A549 (cell line): Measurements from ENCODE around the gene STX8. TPM values are rescaled to one million over a fixed set of nuclear protein-coding genes. Genes with fewer than 3 reads are reported as not detected.

Experiments
- ATAC-seq, 2 experiments: fragments of 200-7000 bp in 1 of 2; fragments of >200 bp in 1 of 2; cut with Nextera tagmentation in 1 of 2; cut with Tn5 transposase in 1 of 2; 3 replicates each; pipeline versions ENCODE4 v1.8.0 to v1.9.1; 2018 to 2020; ENCODE audit warnings: mild to moderate bottlenecking in 1 of 2, moderate library complexity in 1 of 2
- CTCF ChIA-PET: fragments of 300-600 bp; sonication (Branson Sonifier 250); formaldehyde crosslinking; extraction: SDS; loops from one replicate; lab custom pipeline; 2021; ENCODE audit warnings: antibody characterized with exemption, inconsistent platforms; lab: Yijun Ruan, JAX
- POLR2A ChIA-PET: fragments of 350-600 bp; formaldehyde crosslinking; extraction: SDS; loops from one replicate; lab custom pipeline; 2021; ENCODE audit warnings: antibody characterized with exemption, inconsistent platforms; lab: Yijun Ruan, JAX
- DNase-seq, 2 experiments: peaks; one replicate each; pipeline versions ENCODE4 v3.0.0 to v3.0.0-alpha.2; 2011 to 2016; ENCODE audit warnings: low read depth in 1 of 2, low spot score in 1 of 2
- FAIRE-seq: peaks from 2 replicates; lab custom pipeline; 2011; peaks lifted over from hg19 to GRCh38; lab: Jason Lieb, UNC
- H3K27ac ChIP-seq, 2 experiments: fragments of >200 bp; sonication (Bioruptor Twin); formaldehyde crosslinking; 3 replicates each; pipeline ENCODE4 v1.5.1; 2016 to 2017
- H3K4me1 ChIP-seq: fragments of >200 bp; sonication (Bioruptor Twin); formaldehyde crosslinking; 3 replicates; pipeline ENCODE4 v1.6.1; 2016
- H3K4me2 ChIP-seq: fragments of >200 bp; sonication (Bioruptor Twin); formaldehyde crosslinking; 3 replicates; pipeline ENCODE4 v1.6.1; 2016
- H3K4me3 ChIP-seq: fragments of >200 bp; sonication (Bioruptor Twin); formaldehyde crosslinking; 3 replicates; pipeline ENCODE4 v1.5.1; 2016
- H3K9me3 ChIP-seq: fragments of >200 bp; sonication (Bioruptor Twin); formaldehyde crosslinking; 3 replicates; pipeline ENCODE4 v1.6.1; 2016
- BHLHE40 ChIP-seq: IDR thresholded peaks from 2 replicates; pipeline ENCODE4 v1.6.1; 2012; ENCODE audit warnings: low read depth, low read length, inconsistent platforms
- CBX8 ChIP-seq: fragments of 200-600 bp; sonication (generic); IDR thresholded peaks from 2 replicates; pipeline ENCODE4 v1.6.1; 2016
- HOXB13 ChIP-seq: fragments of 250-450 bp; sonication (Bioruptor Pico); IDR thresholded peaks from 2 replicates; pipeline ENCODE4 v1.5.0; 2020; ENCODE audit warnings: low read depth, mild to moderate bottlenecking, moderate library complexity
- HOXB5 ChIP-seq: fragments of 250-450 bp; sonication (Bioruptor Pico); IDR thresholded peaks from 2 replicates; pipeline ENCODE4 v1.5.0; 2020; ENCODE audit warnings: mild to moderate bottlenecking, moderate library complexity
- JUN ChIP-seq, 2 experiments: fragments of >200 bp; sonication (Bioruptor Twin); formaldehyde crosslinking; IDR thresholded peaks; 2 replicates in 1 of 2; 3 replicates in 1 of 2; pipeline ENCODE4 v1.6.1; 2016 to 2017
- JUNB ChIP-seq: fragments of >200 bp; sonication (Bioruptor Twin); formaldehyde crosslinking; IDR thresholded peaks from 2 replicates; pipeline ENCODE4 v1.6.1; 2016
- KDM5A ChIP-seq: fragments of 200-600 bp; sonication (generic); IDR thresholded peaks from 2 replicates; pipeline ENCODE4 v1.6.1; 2016; ENCODE audit warnings: antibody characterized with exemption, mild to moderate bottlenecking
- MAFK ChIP-seq: fragments of 450-650 bp; IDR thresholded peaks from 2 replicates; pipeline ENCODE4 v1.6.1; 2014; ENCODE audit not compliant: partially characterized antibody
- NFE2L2 ChIP-seq: fragments of 150-350 bp; conservative IDR thresholded peaks from 2 replicates; pipeline ENCODE4 v1.6.1; 2014; ENCODE audit warnings: low read length
- PHF8 ChIP-seq: fragments of 200-600 bp; sonication (generic); IDR thresholded peaks from 2 replicates; pipeline ENCODE4 v1.6.1; 2016; ENCODE audit warnings: low read depth, mild to moderate bottlenecking, antibody characterized with exemption, moderate library complexity, borderline replicate concordance
- POLR2A ChIP-seq: IDR thresholded peaks from 2 replicates; pipeline ENCODE4 v1.6.1; 2012; ENCODE audit warnings: mild to moderate bottlenecking, low read length
- RAD21 ChIP-seq, 2 experiments: fragments of >200 bp in 1 of 2; sonication (Bioruptor Twin) in 1 of 2; formaldehyde crosslinking in 1 of 2; IDR thresholded peaks in 1 of 2; conservative IDR thresholded peaks in 1 of 2; 2 replicates in 1 of 2; 3 replicates in 1 of 2; pipeline ENCODE4 v1.6.1; 2012 to 2018; ENCODE audit warnings: inconsistent platforms in 1 of 2
- RARB ChIP-seq: fragments of 250-450 bp; sonication (Bioruptor Pico); IDR thresholded peaks from 2 replicates; pipeline ENCODE4 v1.8.0; 2021; ENCODE audit warnings: mild to moderate bottlenecking, moderate library complexity
- RNF2 ChIP-seq: fragments of 200-600 bp; sonication (generic); IDR thresholded peaks from 2 replicates; pipeline ENCODE4 v1.6.1; 2016; ENCODE audit warnings: low read depth, mild to moderate bottlenecking, antibody characterized with exemption, moderate library complexity, borderline replicate concordance
- SMC3 ChIP-seq: fragments of >200 bp; sonication (Bioruptor Twin); formaldehyde crosslinking; IDR thresholded peaks from 3 replicates; pipeline ENCODE4 v1.6.1; 2018; ENCODE audit warnings: inconsistent platforms
- TFCP2L1 ChIP-seq: fragments of 250-450 bp; sonication (Bioruptor Pico); IDR thresholded peaks from 2 replicates; pipeline ENCODE4 v1.5.0; 2021; ENCODE audit warnings: mild to moderate bottlenecking
- TP53 ChIP-seq: fragments of 250-450 bp; sonication (Bioruptor Pico); IDR thresholded peaks from 2 replicates; pipeline ENCODE4 v1.5.0; 2021; ENCODE audit warnings: mild to moderate bottlenecking, moderate library complexity
- ZNF302 ChIP-seq: fragments of 250-450 bp; sonication (Bioruptor Pico); IDR thresholded peaks from 2 replicates; pipeline ENCODE4 v1.9.0; 2021; ENCODE audit warnings: inconsistent platforms, mild to moderate bottlenecking, moderate library complexity
- ZSCAN20 ChIP-seq: fragments of 250-450 bp; sonication (Bioruptor Pico); IDR thresholded peaks from 2 replicates; pipeline ENCODE4 v1.8.0; 2022; ENCODE audit warnings: mild to moderate bottlenecking, moderate library complexity
- WGBS: methylation state at CpG from one replicate; pipeline ENCODE4 v1.1.6; 2017; ENCODE audit errors: missing lambda C conversion rate; 5-methylcytosine and 5-hydroxymethylcytosine counted together
- polyA plus RNA-seq, 4 experiments: library from polyadenylated mRNA; depleted of rRNA in 3 of 4; stranded (reverse); fragments of >200 nt; fragmentation: RNase III in 1 of 4; extraction: RNeasy Plus Mini Kit Qiagen cat#74134 plus additional on column Dnase treatment in 1 of 4; gene quantifications; 2 replicates in 3 of 4; 3 replicates in 1 of 4; pipeline ENCODE4 v1.2.3, GENCODE V29; 2011 to 2017
- TF ChIP-seq, protein P1 (sequence below): fragments of 250-450 bp; sonication (Bioruptor Pico); IDR thresholded peaks from 2 replicates; pipeline ENCODE4 v1.5.0; 2021; ENCODE audit warnings: mild to moderate bottlenecking, moderate library complexity, borderline replicate concordance
- TF ChIP-seq, protein P2 (sequence below): IDR thresholded peaks from 2 replicates; pipeline ENCODE4 v1.6.1; 2012
- TF ChIP-seq, protein P3 (sequence below): fragments of >200 bp; sonication (Bioruptor Twin); formaldehyde crosslinking; IDR thresholded peaks from 3 replicates; pipeline ENCODE4 v1.5.1; 2016
- TF ChIP-seq, protein P4 (sequence below): IDR thresholded peaks from 2 replicates; pipeline ENCODE4 v1.6.1; 2012
- TF ChIP-seq, protein P5 (sequence below): fragments of 200-600 bp; sonication (generic); IDR thresholded peaks from 2 replicates; pipeline ENCODE4 v1.6.1; 2016; ENCODE audit warnings: antibody characterized with exemption, mild to moderate bottlenecking, moderate library complexity
- TF ChIP-seq, protein P6 (sequence below): fragments of 250-450 bp; sonication (Bioruptor Pico); IDR thresholded peaks from 2 replicates; pipeline ENCODE4 v1.5.0; 2020; ENCODE audit warnings: low read depth, mild to moderate bottlenecking, moderate library complexity

The STX8 gene
- polyA plus RNA-seq, 2 of the 4 experiments (the other 2 are of a cell fraction), result 93.6 to 168 TPM

DNA sequence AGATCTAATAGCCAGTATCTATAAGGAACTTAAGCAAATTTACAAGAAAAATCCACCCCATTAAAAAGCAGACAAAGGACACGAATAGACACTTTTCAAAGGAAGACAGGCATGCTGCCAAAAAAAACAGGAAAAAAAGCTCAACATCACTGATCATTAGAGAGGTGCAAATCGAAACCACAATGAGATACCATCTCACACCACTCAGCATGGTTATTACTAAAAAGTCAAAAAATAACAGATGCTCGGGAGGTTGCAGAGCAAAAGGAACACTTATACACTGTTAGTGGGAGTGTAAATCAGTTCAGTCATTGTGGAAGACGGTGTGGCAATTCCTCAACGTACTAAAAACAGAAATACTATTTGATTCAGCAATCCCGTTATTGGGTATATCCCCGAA lies 9.6 kb downstream of the STX8 start (continued):
- TF ChIP-seq, protein P1, sequence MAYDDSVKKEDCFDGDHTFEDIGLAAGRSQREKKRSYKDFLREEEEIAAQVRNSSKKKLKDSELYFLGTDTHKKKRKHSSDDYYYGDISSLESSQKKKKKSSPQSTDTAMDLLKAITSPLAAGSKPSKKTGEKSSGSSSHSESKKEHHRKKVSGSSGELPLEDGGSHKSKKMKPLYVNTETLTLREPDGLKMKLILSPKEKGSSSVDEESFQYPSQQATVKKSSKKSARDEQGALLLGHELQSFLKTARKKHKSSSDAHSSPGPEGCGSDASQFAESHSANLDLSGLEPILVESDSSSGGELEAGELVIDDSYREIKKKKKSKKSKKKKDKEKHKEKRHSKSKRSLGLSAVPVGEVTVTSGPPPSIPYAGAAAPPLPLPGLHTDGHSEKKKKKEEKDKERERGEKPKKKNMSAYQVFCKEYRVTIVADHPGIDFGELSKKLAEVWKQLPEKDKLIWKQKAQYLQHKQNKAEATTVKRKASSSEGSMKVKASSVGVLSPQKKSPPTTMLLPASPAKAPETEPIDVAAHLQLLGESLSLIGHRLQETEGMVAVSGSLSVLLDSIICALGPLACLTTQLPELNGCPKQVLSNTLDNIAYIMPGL (CRISPR knock-in tag), result no peak
- TF ChIP-seq KDM5A, result no peak
- no peak for TF ChIP-seq TP53
- TF ChIP-seq, protein P2, sequence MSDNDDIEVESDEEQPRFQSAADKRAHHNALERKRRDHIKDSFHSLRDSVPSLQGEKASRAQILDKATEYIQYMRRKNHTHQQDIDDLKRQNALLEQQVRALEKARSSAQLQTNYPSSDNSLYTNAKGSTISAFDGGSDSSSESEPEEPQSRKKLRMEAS, result no peak
- no peak for TF ChIP-seq HOXB5 (CRISPR knock-in tag)

DNA sequence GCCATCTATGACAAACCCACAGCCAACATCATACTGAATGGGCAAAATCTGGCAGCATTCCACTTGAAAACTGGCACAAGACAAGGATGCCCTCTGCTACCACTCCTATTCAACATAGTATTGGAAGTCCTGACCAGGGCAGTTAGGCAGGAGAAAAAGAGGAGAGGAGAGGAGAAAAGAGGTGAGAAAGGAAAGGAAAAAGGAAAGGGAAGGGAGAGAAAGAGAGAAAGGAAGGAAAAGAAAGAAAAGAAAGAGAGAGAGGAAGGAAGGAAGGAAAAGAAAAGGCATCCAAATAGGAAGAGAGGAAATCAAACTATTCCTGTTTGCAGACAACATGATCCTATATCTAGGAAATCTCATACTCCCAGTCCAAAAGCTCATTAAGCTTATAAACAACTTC lies 11.5 kb downstream of the STX8 start:
- FAIRE-seq (no peak), DNase-seq (no peak), ATAC-seq (no peak)
- no peak overlapping the region for H3K4me2 ChIP-seq
- POLR2A ChIA-PET, result no interaction called here
- no peak overlapping the region for H3K27ac ChIP-seq
- no peak overlapping the region for H3K4me3 ChIP-seq
- H3K9me3 ChIP-seq, result no peaks in the 10 kb centered on the region
- CTCF ChIA-PET, result interaction anchor here (1.0 to 4.7 kb wide), 4 partner anchors 8 to 15 kb away, joined by 3 to 24 read pairs (median 5); partner anchors contain the start of genes CFAP52 and STX8
- TF ChIP-seq HOXB13 (CRISPR knock-in tag) (no peak), CBX8 (no peak), RNF2 (no peak), RAD21 (conservative IDR thresholded peaks at IDR 0.05 in 1 of 2, IDR thresholded peaks at IDR 0.05 in 1 of 2) (no peak), KDM5A (no peak), MAFK (no peak), ZNF302 (CRISPR knock-in tag) (no peak)
- H3K4me1 ChIP-seq, result peaks cover 3% of the 10 kb centered on the region; the same call in 1 of the 3 replicates

DNA sequence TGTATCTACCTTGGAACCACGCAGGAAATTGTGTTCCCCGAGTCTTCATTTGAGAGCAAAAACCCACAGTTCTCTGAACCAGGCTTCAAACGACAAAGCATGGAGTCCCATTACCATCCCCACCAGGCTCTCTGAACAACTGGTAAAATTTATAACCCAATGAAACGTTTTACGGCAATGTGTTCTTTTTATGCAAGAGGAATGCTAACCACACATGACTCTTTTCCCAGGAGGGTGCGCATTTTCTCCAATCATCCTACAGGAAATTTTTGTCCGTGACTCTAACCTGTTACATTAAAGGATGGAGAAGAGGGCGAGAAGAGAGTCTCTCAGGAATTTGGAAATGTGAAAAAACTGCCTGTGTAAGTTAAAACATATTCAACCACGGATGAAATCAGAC lies 17.8 kb downstream of the STX8 start:
- H3K27ac ChIP-seq, result no peak overlapping the region
- 85% methylated on average over 9 of the region's 9 CpGs for WGBS
- H3K4me1 ChIP-seq, result peaks cover 3% of the 10 kb centered on the region; the same call in 1 of the 3 replicates
- FAIRE-seq (no peak), ATAC-seq (no peak), DNase-seq (no peak)
- H3K4me3 ChIP-seq, result no peak overlapping the region
- no peak overlapping the region for H3K4me2 ChIP-seq
- TF ChIP-seq TFCP2L1 (CRISPR knock-in tag) (no peak), JUNB (no peak), BHLHE40 (no peak), JUN (IDR thresholded peaks at IDR 0.05) (no peak), MAFK (no peak), ZSCAN20 (CRISPR knock-in tag) (no peak), RARB (CRISPR knock-in tag) (no peak), HOXB13 (CRISPR knock-in tag) (no peak), POLR2A (no peak), ZNF302 (CRISPR knock-in tag) (no peak), NFE2L2 (no peak), PHF8 (no peak), SMC3 (no peak)
- TF ChIP-seq, protein P3, sequence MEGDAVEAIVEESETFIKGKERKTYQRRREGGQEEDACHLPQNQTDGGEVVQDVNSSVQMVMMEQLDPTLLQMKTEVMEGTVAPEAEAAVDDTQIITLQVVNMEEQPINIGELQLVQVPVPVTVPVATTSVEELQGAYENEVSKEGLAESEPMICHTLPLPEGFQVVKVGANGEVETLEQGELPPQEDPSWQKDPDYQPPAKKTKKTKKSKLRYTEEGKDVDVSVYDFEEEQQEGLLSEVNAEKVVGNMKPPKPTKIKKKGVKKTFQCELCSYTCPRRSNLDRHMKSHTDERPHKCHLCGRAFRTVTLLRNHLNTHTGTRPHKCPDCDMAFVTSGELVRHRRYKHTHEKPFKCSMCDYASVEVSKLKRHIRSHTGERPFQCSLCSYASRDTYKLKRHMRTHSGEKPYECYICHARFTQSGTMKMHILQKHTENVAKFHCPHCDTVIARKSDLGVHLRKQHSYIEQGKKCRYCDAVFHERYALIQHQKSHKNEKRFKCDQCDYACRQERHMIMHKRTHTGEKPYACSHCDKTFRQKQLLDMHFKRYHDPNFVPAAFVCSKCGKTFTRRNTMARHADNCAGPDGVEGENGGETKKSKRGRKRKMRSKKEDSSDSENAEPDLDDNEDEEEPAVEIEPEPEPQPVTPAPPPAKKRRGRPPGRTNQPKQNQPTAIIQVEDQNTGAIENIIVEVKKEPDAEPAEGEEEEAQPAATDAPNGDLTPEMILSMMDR, result no peak
- TF ChIP-seq, protein P4, sequence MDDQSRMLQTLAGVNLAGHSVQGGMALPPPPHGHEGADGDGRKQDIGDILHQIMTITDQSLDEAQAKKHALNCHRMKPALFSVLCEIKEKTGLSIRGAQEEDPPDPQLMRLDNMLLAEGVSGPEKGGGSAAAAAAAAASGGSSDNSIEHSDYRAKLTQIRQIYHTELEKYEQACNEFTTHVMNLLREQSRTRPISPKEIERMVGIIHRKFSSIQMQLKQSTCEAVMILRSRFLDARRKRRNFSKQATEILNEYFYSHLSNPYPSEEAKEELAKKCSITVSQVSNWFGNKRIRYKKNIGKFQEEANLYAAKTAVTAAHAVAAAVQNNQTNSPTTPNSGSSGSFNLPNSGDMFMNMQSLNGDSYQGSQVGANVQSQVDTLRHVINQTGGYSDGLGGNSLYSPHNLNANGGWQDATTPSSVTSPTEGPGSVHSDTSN, result no peak
- TF ChIP-seq, protein P5, sequence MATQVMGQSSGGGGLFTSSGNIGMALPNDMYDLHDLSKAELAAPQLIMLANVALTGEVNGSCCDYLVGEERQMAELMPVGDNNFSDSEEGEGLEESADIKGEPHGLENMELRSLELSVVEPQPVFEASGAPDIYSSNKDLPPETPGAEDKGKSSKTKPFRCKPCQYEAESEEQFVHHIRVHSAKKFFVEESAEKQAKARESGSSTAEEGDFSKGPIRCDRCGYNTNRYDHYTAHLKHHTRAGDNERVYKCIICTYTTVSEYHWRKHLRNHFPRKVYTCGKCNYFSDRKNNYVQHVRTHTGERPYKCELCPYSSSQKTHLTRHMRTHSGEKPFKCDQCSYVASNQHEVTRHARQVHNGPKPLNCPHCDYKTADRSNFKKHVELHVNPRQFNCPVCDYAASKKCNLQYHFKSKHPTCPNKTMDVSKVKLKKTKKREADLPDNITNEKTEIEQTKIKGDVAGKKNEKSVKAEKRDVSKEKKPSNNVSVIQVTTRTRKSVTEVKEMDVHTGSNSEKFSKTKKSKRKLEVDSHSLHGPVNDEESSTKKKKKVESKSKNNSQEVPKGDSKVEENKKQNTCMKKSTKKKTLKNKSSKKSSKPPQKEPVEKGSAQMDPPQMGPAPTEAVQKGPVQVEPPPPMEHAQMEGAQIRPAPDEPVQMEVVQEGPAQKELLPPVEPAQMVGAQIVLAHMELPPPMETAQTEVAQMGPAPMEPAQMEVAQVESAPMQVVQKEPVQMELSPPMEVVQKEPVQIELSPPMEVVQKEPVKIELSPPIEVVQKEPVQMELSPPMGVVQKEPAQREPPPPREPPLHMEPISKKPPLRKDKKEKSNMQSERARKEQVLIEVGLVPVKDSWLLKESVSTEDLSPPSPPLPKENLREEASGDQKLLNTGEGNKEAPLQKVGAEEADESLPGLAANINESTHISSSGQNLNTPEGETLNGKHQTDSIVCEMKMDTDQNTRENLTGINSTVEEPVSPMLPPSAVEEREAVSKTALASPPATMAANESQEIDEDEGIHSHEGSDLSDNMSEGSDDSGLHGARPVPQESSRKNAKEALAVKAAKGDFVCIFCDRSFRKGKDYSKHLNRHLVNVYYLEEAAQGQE, result no peak
- TF ChIP-seq, protein P6, sequence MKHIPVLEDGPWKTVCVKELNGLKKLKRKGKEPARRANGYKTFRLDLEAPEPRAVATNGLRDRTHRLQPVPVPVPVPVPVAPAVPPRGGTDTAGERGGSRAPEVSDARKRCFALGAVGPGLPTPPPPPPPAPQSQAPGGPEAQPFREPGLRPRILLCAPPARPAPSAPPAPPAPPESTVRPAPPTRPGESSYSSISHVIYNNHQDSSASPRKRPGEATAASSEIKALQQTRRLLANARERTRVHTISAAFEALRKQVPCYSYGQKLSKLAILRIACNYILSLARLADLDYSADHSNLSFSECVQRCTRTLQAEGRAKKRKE (CRISPR knock-in tag), result no peak
- POLR2A ChIA-PET, result no interaction called here
- CTCF ChIA-PET, result interaction anchor here (0.9 to 1.5 kb wide), 5 partner anchors 7 to 668 kb away, joined by 3 to 6 read pairs (median 3); partner anchors contain the start of gene STX8
- no peaks in the 10 kb centered on the region for H3K9me3 ChIP-seq
